Measurements from ENCODE around the gene ASIC4. TPM values are rescaled to one million over a fixed set of nuclear protein-coding genes. Genes with fewer than 3 reads are reported as not detected.
A peak's percentile ranks its signal among the peaks of the same experiment; 100 is the strongest.

ASIC4 gene
- total RNA-seq, 1 donor from 2014 or later = 0.26 TPM

GRCh38 chr2:219537657-219538488, 23.6 kb downstream of the ASIC4 start:
- Mint-ChIP-seq H3K4me3 (no peak overlapping the region), H3K27me3 (ENCODE audit: insufficient read depth, low read depth) (peaks cover 11% of the 10 kb centered on the region), H3K27ac (no peak overlapping the region), H3K9me3 (no peaks in the 10 kb centered on the region), H3K36me3 (peaks cover 9% of the 10 kb centered on the region), H3K4me1 (peaks cover 36% of the 10 kb centered on the region)
- H3K4me3 ChIP-seq = no peak overlapping the region
- DNase-seq (ENCODE audit: low spot score) = no peak
- H2AFZ ChIP-seq (replicated peaks) = no peak overlapping the region
- no peak overlapping the region for H3K27ac ChIP-seq
- H4K20me1 ChIP-seq (ENCODE audit: low read depth) = peaks cover 11% of the 10 kb centered on the region
- H3K9ac ChIP-seq = no peak overlapping the region
- H3F3A ChIP-seq (ENCODE audit: low read depth) = peaks cover 5% of the 10 kb centered on the region
- no peaks in the 10 kb centered on the region for H3K9me3 ChIP-seq (ENCODE audit: low read depth)
- TF ChIP-seq EZH2phosphoT487 (IDR thresholded peaks at IDR 0.05) (no peak), CTCF (IDR thresholded peaks at IDR 0.05) (peak; percentile 12), EZH2 (IDR thresholded peaks at IDR 0.05) (no peak)
- H3K36me3 ChIP-seq = no peaks in the 10 kb centered on the region
- peak overlapping the region; percentile 54 for H3K4me2 ChIP-seq
- H3K27me3 ChIP-seq = peaks cover 11% of the 10 kb centered on the region
- H3K79me2 ChIP-seq (ENCODE audit: low read depth) = no peaks in the 10 kb centered on the region
- H3K4me1 ChIP-seq = peaks cover 25% of the 10 kb centered on the region

DNA sequence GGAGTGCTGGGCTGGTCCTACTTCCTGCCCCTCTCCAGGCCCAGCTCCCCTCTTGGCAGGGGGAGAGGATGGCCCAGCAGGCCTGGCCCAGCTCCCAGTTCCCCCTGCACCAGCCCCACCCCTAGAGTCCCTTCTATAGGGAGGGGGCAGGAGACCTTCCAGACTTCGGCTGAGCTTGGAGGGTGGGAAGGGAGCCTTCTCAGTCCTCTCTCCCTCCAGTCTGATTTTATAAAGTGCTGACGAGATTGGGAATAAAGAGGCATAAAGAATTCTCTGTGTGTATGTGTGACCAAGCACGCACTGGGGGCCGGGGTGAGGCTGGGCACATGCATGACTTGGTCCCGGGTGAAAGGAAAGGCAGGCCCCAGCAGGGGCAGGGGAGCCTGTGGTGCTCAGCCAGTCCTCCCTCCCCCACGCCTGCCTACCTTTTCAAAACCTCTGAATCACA, 24.2 kb downstream of the ASIC4 start:
- Histone ChIP-seq H3K36me3 (no peaks in the 10 kb centered on the region), H3K4me2 (peak overlapping the region; percentile 54), H3K79me2 (ENCODE audit: low read depth) (no peaks in the 10 kb centered on the region), H3K4me3 (no peak overlapping the region), H3K9me3 (ENCODE audit: low read depth) (no peaks in the 10 kb centered on the region), H3F3A (ENCODE audit: low read depth) (peaks cover 12% of the 10 kb centered on the region), H4K20me1 (ENCODE audit: low read depth) (peaks cover 11% of the 10 kb centered on the region), H2AFZ (replicated peaks) (no peak overlapping the region), H3K4me1 (peaks cover 25% of the 10 kb centered on the region), H3K9ac (no peak overlapping the region), H3K27ac (no peak overlapping the region), H3K27me3 (peaks cover 13% of the 10 kb centered on the region)
- Mint-ChIP-seq H3K27me3 (ENCODE audit: insufficient read depth, low read depth) (peaks cover 11% of the 10 kb centered on the region), H3K4me3 (peak overlapping the region; percentile 59), H3K4me1 (peaks cover 36% of the 10 kb centered on the region), H3K9me3 (no peaks in the 10 kb centered on the region), H3K27ac (peak overlapping the region; percentile 94), H3K36me3 (peaks cover 9% of the 10 kb centered on the region)
- TF ChIP-seq CTCF (IDR thresholded peaks at IDR 0.05) = no peak
- TF ChIP-seq EZH2 (IDR thresholded peaks at IDR 0.05) = no peak
- TF ChIP-seq EZH2phosphoT487 (IDR thresholded peaks at IDR 0.05) = no peak
- no peak for DNase-seq (ENCODE audit: low spot score)

DNA sequence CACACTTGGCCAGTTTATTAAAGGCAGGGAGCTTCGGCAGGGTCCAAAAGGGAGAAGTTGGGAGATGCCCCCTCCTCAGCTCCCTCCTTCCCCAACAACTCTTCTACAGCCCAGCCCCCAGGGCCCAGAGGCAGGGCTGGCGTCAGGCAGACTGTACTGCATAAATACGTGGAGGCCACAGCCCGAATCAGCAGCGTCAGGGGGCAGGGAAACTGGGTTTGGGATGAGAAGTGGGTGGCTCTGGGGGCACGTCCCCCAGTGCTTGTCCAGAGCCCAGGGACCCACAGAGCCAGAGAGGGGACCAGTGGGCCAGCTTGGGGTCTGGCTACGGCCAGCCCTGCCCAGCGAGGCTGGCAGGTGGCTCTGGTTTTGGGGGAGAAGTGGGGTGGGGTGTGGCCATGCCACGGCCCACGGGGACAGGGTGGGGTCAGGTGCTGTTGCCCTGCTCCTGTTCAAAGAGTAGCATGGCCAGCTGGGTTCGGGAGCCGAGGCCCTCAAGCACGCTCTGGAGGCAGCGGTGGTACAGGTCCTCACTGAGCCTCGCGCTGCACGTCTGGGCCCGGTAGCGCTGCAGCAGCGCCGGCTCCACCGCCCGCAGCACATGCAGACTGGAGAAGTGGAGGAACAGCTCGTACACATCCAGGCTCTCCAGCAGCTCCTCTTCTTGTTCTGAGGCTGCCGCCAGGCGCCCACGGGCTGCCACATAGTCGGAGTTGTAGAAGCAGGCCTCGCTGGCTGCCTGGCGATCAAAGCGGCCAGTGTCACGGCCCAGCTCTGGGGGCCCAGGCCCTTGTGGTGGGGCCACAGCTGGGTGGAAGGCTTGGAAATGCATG, 24.9 kb downstream of the ASIC4 start:
- H3K4me2 ChIP-seq = peak overlapping the region; percentile 54

More for the DNA sequence above, 24.9 kb downstream of the ASIC4 start:
- H3K27ac ChIP-seq = no peak overlapping the region
- Mint-ChIP-seq H3K27me3 (ENCODE audit: insufficient read depth, low read depth) (peaks cover 10% of the 10 kb centered on the region), H3K27ac (peak overlapping the region; percentile 94), H3K9me3 (no peaks in the 10 kb centered on the region), H3K4me1 (peaks cover 37% of the 10 kb centered on the region), H3K4me3 (no peak overlapping the region), H3K36me3 (peaks cover 9% of the 10 kb centered on the region)
- no peaks in the 10 kb centered on the region for H3K36me3 ChIP-seq
- no peak overlapping the region for H3K4me3 ChIP-seq
- no peak for DNase-seq (ENCODE audit: low spot score)
- no peaks in the 10 kb centered on the region for H3K79me2 ChIP-seq (ENCODE audit: low read depth)
- TF ChIP-seq CTCF (IDR thresholded peaks at IDR 0.05) = no peak
- no peak for TF ChIP-seq EZH2 (IDR thresholded peaks at IDR 0.05)
- TF ChIP-seq EZH2phosphoT487 (IDR thresholded peaks at IDR 0.05) = no peak
- peaks cover 26% of the 10 kb centered on the region for H3K4me1 ChIP-seq
- no peak overlapping the region for H2AFZ ChIP-seq (replicated peaks)
- H3K9ac ChIP-seq = no peak overlapping the region
- H3F3A ChIP-seq (ENCODE audit: low read depth) = peaks cover 14% of the 10 kb centered on the region
- peaks cover 12% of the 10 kb centered on the region for H4K20me1 ChIP-seq (ENCODE audit: low read depth)
- H3K27me3 ChIP-seq = peaks cover 16% of the 10 kb centered on the region
- H3K9me3 ChIP-seq (ENCODE audit: low read depth) = no peaks in the 10 kb centered on the region

Measured in neural progenitor cell (in vitro differentiated cells).